ENCODE data around the gene CBFA2T2. TPM values are rescaled to one million over a fixed set of nuclear protein-coding genes. Genes with fewer than 3 reads are reported as not detected.

CBFA2T2 gene
- total RNA-seq, 2 donors from 2014 or later, result 10.6 to 12.5 TPM

- no peak for DNase-seq
- no peaks in the 10 kb centered on the region for H3K27me3 ChIP-seq
- no peak overlapping the region for H3K4me3 ChIP-seq
- intact Hi-C loops (cut with DNase I), result loop anchor here (5.0 kb wide), 1 partner anchor 209 kb away; no protein-coding TSS in a partner anchor
- no peak for ATAC-seq
- H3K4me1 ChIP-seq, result peaks cover 48% of the 10 kb centered on the region
- no peak overlapping the region for H3K27ac ChIP-seq
- H3K36me3 ChIP-seq (replicated peaks in 1 of 2; ENCODE audit: insufficient read depth in 1 of 2, low read depth in 2 of 2), result peaks cover 0 to 3% of the 10 kb centered on the region in 2 donors
- 79 to 80% methylated on average over 5 to 8 of the region's 8 CpGs for WGBS, 2 donors
- no peaks in the 10 kb centered on the region for H3K9me3 ChIP-seq
- TF ChIP-seq POLR2A (IDR thresholded peaks at IDR 0.05) (no peak), CTCF (IDR thresholded peaks at IDR 0.05) (no peak)
These were observed 181.8 kb downstream of the CBFA2T2 start for GRCh38 chr20:33671573-33672288.

GRCh38 chr20:33672426-33673113 lies 182.7 kb downstream of the CBFA2T2 start:
- H3K27ac ChIP-seq, result peak overlapping the region in 1 of 4 donors; percentile 75
- H3K4me1 ChIP-seq, result peaks cover 39% of the 10 kb centered on the region
- H3K36me3 ChIP-seq (replicated peaks in 1 of 2; ENCODE audit: insufficient read depth in 1 of 2, low read depth in 2 of 2), result peaks cover 0 to 3% of the 10 kb centered on the region in 2 donors
- H3K4me3 ChIP-seq, result no peak overlapping the region
- ATAC-seq, result no peak
- intact Hi-C loops (cut with DNase I), result loop anchor here (5.0 kb wide), 1 partner anchor 210 kb away; no protein-coding TSS in a partner anchor
- H3K27me3 ChIP-seq, result no peaks in the 10 kb centered on the region
- 51 to 54% methylated on average over 9 to 17 of the region's 17 CpGs for WGBS, 2 donors
- TF ChIP-seq POLR2A (IDR thresholded peaks at IDR 0.05), result no peak
- no peak for TF ChIP-seq CTCF (IDR thresholded peaks at IDR 0.05)
- no peaks in the 10 kb centered on the region for H3K9me3 ChIP-seq
- DNase-seq, result peak in 1 of 4 donors; percentile 41

GRCh38 chr20:33673114-33673409 lies 183.2 kb downstream of the CBFA2T2 start:
- Histone ChIP-seq H3K27me3 (no peaks in the 10 kb centered on the region), H3K4me3 (no peak overlapping the region), H3K4me1 (peaks cover 34% of the 10 kb centered on the region), H3K9me3 (no peaks in the 10 kb centered on the region), H3K36me3 (replicated peaks in 1 of 2; ENCODE audit: insufficient read depth in 1 of 2, low read depth in 2 of 2) (peaks cover 0 to 3% of the 10 kb centered on the region in 2 donors), H3K27ac (peak overlapping the region in 2 of 4 donors; percentile 64 to 75)
- DNase-seq (no peak), ATAC-seq (no peak)
- intact Hi-C loops (cut with DNase I), result loop anchor here (5.0 kb wide), 1 partner anchor 211 kb away; no protein-coding TSS in a partner anchor
- no peak for TF ChIP-seq POLR2A (IDR thresholded peaks at IDR 0.05)
- no peak for TF ChIP-seq CTCF (IDR thresholded peaks at IDR 0.05)
- WGBS, 2 donors, result 49 to 51% methylated on average over 3 to 4 of the region's 4 CpGs

- H3K4me1 ChIP-seq, result peaks cover 30% of the 10 kb centered on the region
- DNase-seq (no peak), ATAC-seq (peak; percentile 48)
- WGBS, 2 donors, result 8 to 17% methylated on average over 20 to 22 of the region's 29 CpGs
- H3K36me3 ChIP-seq (replicated peaks in 1 of 2; ENCODE audit: insufficient read depth in 1 of 2, low read depth in 2 of 2), result peaks cover 0 to 3% of the 10 kb centered on the region in 2 donors
- H3K27ac ChIP-seq, result peak overlapping the region; percentile 5 to 75 (median 66)
- peak overlapping the region; percentile 34 to 35 for H3K4me3 ChIP-seq
- TF ChIP-seq CTCF (IDR thresholded peaks at IDR 0.05) (no peak), POLR2A (IDR thresholded peaks at IDR 0.05) (no peak)
- no peaks in the 10 kb centered on the region for H3K27me3 ChIP-seq
- intact Hi-C loops (cut with DNase I), result loop anchor here (5.0 kb wide), 1 partner anchor 211 kb away; no protein-coding TSS in a partner anchor
- H3K9me3 ChIP-seq, result no peaks in the 10 kb centered on the region
These were observed 183.8 kb downstream of the CBFA2T2 start for GRCh38 chr20:33673410-33674293.
